Stimulated activated CD4-positive, alpha-beta T cell treated with anti-CD3 and anti-CD28 coated beads, Interleukin-4, amount 100 ng/mL, for 4 hours (primary cell): ENCODE results near the gene OTOA.
"Not testable (repeated sequence)": the region's sequence is repeated elsewhere in the genome, so short reads cannot be mapped to it uniquely, and the experiment has no call there.

Experiments
- DNase-seq, 2 experiments: peaks; one replicate each; pipeline ENCODE4 v3.0.0-alpha.2; 2020

OTOA gene

GRCh38 chr16:21727344-21727743 is 63.6 kb downstream of the OTOA start:
- no peak for DNase-seq

DNA sequence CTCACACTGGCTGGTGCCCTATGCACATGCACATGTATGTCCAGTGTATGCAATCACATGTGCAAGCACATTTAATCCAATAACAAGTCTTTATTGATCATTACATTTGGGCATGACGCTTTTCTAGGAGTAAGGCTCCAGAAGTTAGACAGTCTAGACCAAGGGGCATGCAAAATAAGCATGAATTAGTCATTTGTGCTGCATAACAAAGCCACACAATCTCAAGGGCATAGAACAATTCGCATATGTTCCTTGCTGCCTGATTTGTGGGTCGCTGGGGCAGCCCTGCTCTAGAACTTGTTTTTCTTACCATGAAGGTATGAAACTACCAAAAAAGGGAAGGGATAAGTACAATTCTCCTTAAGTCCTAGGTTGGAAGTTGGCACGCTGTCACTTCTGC is 67.5 kb downstream of the OTOA start:
- DNase-seq, result not testable (repeated sequence)

- not testable (repeated sequence) for DNase-seq
Observed at GRCh38 chr16:21740637-21741036, 76.9 kb downstream of the OTOA start.

DNA sequence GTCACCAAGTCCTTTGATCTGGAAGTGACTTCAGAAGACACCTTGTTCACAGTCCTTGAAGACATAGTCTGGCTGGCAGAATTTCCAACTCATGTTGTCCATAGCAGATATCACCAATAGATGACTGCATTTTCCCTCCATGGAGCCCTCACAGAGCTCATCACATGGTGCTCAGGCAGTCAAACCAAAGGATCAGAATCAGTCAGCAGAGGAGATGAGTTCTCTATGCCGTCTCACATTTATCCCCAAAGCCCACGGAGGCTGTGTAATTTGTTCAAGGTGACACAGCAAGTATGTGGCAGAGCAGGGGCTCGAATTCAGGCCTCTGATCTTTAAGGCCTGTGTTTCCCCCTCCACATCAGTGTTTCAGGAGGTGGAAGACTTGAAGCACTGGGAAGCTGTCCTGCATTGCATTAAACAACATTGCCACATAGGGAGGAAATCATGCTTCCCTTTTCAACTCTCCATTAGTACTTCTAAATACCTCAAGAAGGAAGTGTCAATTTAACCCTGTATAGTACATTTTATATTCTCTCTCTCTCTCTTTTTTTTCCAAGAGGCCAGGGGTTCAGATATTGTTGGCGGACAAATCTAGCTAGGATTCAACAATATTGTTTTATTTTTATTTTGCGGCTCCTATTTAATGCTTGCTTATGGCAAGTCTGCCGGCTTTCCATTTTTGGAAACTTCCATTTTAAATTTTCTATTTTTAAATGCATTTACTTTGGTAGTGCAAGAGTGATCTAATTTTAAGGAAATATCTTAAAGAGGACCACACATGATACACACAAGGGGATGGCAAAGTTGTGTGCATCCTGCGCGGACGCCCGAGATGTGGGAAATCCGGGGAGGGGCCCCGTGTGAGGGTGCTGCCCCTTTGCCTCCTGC is 92.7 kb downstream of the OTOA start:
- not testable (repeated sequence) for DNase-seq

GRCh38 chr16:21757080-21757671 is 93.4 kb downstream of the OTOA start:
- not testable (repeated sequence) for DNase-seq

DNA sequence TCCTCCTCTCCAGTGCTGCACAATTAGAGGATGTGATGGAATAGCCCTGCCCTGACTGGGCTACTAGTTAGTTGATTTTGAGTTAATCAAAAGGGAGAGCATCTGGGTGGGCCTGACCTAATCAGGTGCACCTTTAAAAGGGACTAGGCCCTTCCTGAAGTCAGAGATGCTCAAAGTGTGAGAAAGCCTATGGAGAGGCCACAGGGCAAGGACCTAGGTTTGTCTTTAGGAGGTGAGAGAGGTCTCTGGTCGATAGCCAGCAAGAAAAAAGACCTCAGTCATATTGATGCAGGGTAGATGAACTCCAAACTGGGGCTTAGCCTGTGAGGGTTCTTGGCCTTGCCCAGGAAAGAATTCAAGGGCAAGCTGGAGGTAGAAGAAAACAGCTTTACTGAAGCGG is 104.5 kb downstream of the OTOA start:
- not testable (repeated sequence) for DNase-seq

- DNase-seq, result not testable (repeated sequence)
Observed at GRCh38 chr16:21768810-21769209, 105.0 kb downstream of the OTOA start.

GRCh38 chr16:21769284-21769683 is 105.5 kb downstream of the OTOA start:
- DNase-seq, result not testable (repeated sequence)

- DNase-seq, result not testable (repeated sequence)
Observed at GRCh38 chr16:21770584-21770983, 106.8 kb downstream of the OTOA start.

GRCh38 chr16:21772547-21773206 is 108.9 kb downstream of the OTOA start:
- DNase-seq, result not testable (repeated sequence)

- DNase-seq, result not testable (repeated sequence)
Observed at GRCh38 chr16:21773207-21773553, 109.4 kb downstream of the OTOA start.

DNA sequence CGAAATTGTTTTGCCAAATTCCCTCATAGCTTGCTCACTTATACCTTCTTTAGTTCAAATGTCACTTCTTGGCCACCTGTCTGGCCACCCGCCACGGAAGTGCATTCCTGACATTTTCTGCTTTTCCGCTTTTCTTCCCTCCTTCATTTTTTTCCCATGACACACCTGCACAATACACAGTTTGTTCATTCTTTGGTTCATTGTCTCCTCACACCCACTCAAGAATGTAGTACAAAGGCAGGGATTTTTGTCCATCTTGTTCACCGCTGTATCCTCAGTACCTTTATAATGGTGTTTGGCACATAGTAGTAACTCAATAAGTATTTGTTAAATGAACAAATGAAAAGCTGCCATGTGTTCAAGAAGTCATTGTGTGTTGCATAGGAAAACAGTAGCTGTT is 116.8 kb downstream of the OTOA start:
- DNase-seq, result not testable (repeated sequence)

DNA sequence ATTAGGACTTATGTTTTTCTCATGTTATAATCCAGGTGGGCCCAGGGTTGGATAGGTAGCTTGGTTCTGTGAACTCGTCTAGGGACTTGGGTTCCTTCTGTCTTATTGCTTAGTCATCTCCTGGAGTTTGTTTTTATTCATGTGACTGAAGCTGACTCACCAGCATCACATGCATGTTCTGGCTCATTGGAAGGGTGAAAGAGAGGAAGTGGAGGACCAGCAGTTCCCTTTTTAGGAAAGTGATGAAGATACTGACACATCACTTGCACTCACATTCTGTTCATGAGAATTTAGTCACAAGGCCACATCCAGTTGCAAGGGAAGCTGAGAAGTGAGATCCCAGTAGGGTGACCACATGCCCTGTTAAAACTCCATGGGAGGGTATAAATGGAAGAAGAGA is 126.7 kb downstream of the OTOA start:
- DNase-seq, result not testable (repeated sequence)

DNA sequence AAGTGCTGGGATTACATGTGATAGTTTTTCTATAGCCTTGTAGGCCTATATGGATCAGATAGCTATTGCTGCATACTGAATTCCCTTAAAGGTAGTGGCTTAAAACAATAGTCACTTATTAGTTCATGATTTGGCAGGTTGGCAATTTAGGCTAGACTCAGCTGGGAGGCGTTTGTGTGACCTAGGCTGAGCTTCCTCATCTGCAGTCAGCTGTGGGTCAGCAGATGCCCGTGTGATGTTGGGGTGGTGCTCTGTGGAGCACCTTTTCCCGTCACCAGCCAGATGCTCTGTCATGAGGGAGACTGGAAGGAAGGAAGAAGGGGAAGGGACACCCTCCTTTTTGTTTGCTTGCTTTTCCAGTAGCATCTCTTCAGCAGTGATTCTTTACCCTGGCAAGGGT is 129.5 kb downstream of the OTOA start:
- not testable (repeated sequence) for DNase-seq

GRCh38 chr16:21798601-21799000 is 134.8 kb downstream of the OTOA start:
- DNase-seq, result not testable (repeated sequence)

- peak in 1 of 2 experiments; percentile 14 for DNase-seq
Observed at GRCh38 chr16:21801538-21802374, 138.0 kb downstream of the OTOA start.

DNA sequence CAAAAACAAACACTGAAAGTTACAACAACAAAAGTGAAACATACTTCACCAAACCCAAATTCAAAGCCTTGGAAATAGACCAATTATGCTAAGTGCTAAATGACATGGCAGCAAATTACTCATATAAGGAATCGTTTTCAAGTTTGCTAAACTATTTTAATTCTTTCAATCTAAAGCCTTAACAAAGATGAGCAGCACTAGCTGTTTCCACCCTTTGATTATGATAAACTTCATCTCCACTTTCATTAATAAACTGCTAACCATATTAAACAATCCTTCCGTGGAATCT is 138.6 kb downstream of the OTOA start:
- DNase-seq, result not testable (repeated sequence)
